GM21526 (cell line): ENCODE results near the gene FANCC.

Source experiments
- ATAC-seq: cut with Tn5 transposase; IDR thresholded peaks from one replicate; pipeline ENCODE4 v1.9.1; 2021; ENCODE audit warnings: moderate library complexity; ENCODE audit not compliant: unreplicated experiment, low FRiP score

The FANCC gene

GRCh38 chr9:95105519-95106287 lies 211.8 kb downstream of the FANCC start:
- ATAC-seq, result no peak

GRCh38 chr9:95104980-95105379 lies 212.5 kb downstream of the FANCC start:
- no peak for ATAC-seq

- no peak for ATAC-seq
These were observed 212.9 kb downstream of the FANCC start for GRCh38 chr9:95104581-95104960.

GRCh38 chr9:95103871-95104580 lies 213.5 kb downstream of the FANCC start:
- ATAC-seq, result no peak

GRCh38 chr9:95103281-95103771 lies 214.2 kb downstream of the FANCC start:
- ATAC-seq, result no peak

GRCh38 chr9:95102572-95102971 lies 214.9 kb downstream of the FANCC start:
- ATAC-seq, result no peak

GRCh38 chr9:95102001-95102433 lies 215.5 kb downstream of the FANCC start:
- ATAC-seq, result no peak

GRCh38 chr9:95101326-95101725 lies 216.2 kb downstream of the FANCC start:
- no peak for ATAC-seq

- ATAC-seq, result no peak
These were observed 217.4 kb downstream of the FANCC start for GRCh38 chr9:95100071-95100627.

GRCh38 chr9:95099321-95100070 lies 218.0 kb downstream of the FANCC start:
- no peak for ATAC-seq

GRCh38 chr9:95098391-95098921 lies 219.1 kb downstream of the FANCC start:
- ATAC-seq, result no peak

- ATAC-seq, result no peak
These were observed 220.2 kb downstream of the FANCC start for GRCh38 chr9:95097279-95097678.

GRCh38 chr9:95096807-95097206 lies 220.7 kb downstream of the FANCC start:
- no peak for ATAC-seq

- ATAC-seq, result no peak
These were observed 221.1 kb downstream of the FANCC start for GRCh38 chr9:95096381-95096780.

- no peak for ATAC-seq
These were observed 221.7 kb downstream of the FANCC start for GRCh38 chr9:95095641-95096355.

GRCh38 chr9:95094002-95094401 lies 223.5 kb downstream of the FANCC start:
- ATAC-seq, result no peak

- no peak for ATAC-seq
These were observed 223.9 kb downstream of the FANCC start for GRCh38 chr9:95093586-95093985.

GRCh38 chr9:95092262-95093072 lies 225.0 kb downstream of the FANCC start:
- no peak for ATAC-seq

GRCh38 chr9:95091601-95092261 lies 225.8 kb downstream of the FANCC start:
- ATAC-seq, result no peak
